Thyroid gland (tissue), 4 donors: Measurements from ENCODE around the gene MAST4. TPM values are rescaled to one million over a fixed set of nuclear protein-coding genes. Genes with fewer than 3 reads are reported as not detected.

ENCODE experiments used
- DNase-seq, 2 donors: peaks; one replicate each; pipeline ENCODE4 v3.0.0-alpha.2; 2019
- H3K27ac ChIP-seq, 3 donors: fragments of 200-600 bp; sonication (generic); 1 replicate in 2 of 3; 2 replicates in 1 of 3; pipeline ENCODE4 v1.5.1; 2016 to 2019; ENCODE audit warnings: mild to moderate bottlenecking in 1 of 3, moderate library complexity in 1 of 3
- H3K27me3 ChIP-seq: fragments of 200-600 bp; sonication (generic); one replicate; pipeline ENCODE4 v1.5.1; 2019
- H3K36me3 ChIP-seq, 2 donors: fragments of 200-600 bp; sonication (generic); one replicate each; pipeline ENCODE4 v1.5.1; 2016 to 2019
- H3K4me1 ChIP-seq, 2 donors: fragments of 200-600 bp; sonication (generic); one replicate each; pipeline ENCODE4 v1.5.1; 2017 to 2019
- H3K4me3 ChIP-seq, 3 donors: fragments of 200-600 bp; sonication (generic); replicated peaks in 1 of 3; 1 replicate in 2 of 3; 2 replicates in 1 of 3; pipeline ENCODE4 v1.5.1; 2016; ENCODE audit warnings: mild to moderate bottlenecking in 1 of 3
- H3K9me3 ChIP-seq: fragments of 200-600 bp; sonication (generic); one replicate; pipeline ENCODE4 v1.5.1; 2017
- POLR2A ChIP-seq, 2 donors: fragments of 450-650 bp; IDR thresholded peaks; one replicate each; pipeline ENCODE4 v1.6.1; 2017; ENCODE audit warnings: antibody characterized with exemption in 2 of 2, mild to moderate bottlenecking in 2 of 2, moderate library complexity in 1 of 2
- WGBS, 2 donors: methylation state at CpG; one replicate each; pipeline ENCODE4 v1.1.5; 2017; 5-methylcytosine and 5-hydroxymethylcytosine counted together
- intact Hi-C: fragments of 100-400 bp; cut with DNase I; formaldehyde crosslinking; loops from one replicate; pipeline ENCODE4 v1.15.1; 2023
- total RNA-seq, 4 donors: library from RNA; depleted of rRNA; stranded (reverse); fragments of >200 nt; gene quantifications; one replicate each; pipeline ENCODE4 v1.2.3, GENCODE V29; 2016
- TF ChIP-seq, protein P1 (sequence below), 6 experiments: fragments of 200-600 bp in 3 of 6; fragments of 450-650 bp in 3 of 6; sonication (generic) in 3 of 6; IDR thresholded peaks; one replicate each; pipeline ENCODE4 v1.5.1; 2016 to 2019; ENCODE audit warnings: antibody characterized with exemption in 6 of 6, mild to moderate bottlenecking in 2 of 6, inconsistent platforms in 1 of 6, moderate library complexity in 1 of 6

Gene MAST4
- total RNA-seq, 4 donors from 2014 or later = 20.2 to 38.3 (median 24.4) TPM

DNA sequence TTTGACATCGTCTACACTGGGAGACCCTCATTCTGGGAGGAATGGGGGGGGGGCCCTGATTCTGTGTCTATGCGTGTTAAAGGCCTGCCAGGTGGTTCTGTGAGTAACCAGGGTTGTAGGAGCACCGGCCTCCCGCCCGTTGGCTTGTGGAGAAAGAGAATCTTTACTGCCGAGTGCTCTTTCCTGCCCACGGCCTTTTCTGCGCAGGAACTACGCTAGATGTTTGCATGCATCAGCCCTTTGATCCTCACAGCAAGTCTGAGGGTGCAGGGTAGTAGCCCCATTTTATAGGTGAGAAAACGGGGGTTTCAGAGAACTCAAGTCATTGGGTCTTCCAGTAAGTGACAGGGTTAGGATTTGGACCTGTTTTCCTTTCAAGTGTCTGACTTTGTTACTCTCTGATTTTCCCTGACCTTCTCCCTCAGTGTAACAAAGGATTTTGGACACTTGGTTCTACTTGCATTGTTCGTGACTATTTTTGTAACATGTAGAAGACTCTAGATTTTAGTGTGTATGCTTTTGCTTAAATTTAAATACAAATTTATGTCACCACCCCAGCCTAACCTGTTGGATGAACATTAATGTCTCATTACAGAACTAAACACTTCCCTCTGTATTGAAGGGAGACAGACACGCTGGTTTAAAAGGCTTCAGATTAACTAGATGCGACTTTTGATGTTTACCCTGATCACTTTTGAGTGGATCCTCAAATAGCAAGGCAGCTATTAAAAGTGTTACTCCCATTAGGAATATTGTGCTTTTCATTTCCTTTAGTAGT lies 22.0 kb downstream of the MAST4 start:
- H3K27ac ChIP-seq = no peak overlapping the region
- no peak for DNase-seq
- intact Hi-C loops = no loop called here
- TF ChIP-seq, protein P1, sequence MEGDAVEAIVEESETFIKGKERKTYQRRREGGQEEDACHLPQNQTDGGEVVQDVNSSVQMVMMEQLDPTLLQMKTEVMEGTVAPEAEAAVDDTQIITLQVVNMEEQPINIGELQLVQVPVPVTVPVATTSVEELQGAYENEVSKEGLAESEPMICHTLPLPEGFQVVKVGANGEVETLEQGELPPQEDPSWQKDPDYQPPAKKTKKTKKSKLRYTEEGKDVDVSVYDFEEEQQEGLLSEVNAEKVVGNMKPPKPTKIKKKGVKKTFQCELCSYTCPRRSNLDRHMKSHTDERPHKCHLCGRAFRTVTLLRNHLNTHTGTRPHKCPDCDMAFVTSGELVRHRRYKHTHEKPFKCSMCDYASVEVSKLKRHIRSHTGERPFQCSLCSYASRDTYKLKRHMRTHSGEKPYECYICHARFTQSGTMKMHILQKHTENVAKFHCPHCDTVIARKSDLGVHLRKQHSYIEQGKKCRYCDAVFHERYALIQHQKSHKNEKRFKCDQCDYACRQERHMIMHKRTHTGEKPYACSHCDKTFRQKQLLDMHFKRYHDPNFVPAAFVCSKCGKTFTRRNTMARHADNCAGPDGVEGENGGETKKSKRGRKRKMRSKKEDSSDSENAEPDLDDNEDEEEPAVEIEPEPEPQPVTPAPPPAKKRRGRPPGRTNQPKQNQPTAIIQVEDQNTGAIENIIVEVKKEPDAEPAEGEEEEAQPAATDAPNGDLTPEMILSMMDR (IDR thresholded peaks at IDR 0.05) = no peak
- no peak for TF ChIP-seq POLR2A (IDR thresholded peaks at IDR 0.05)
- 90 to 91% methylated on average over 13 of the region's 13 CpGs for WGBS, 2 donors
- no peak overlapping the region for H3K4me3 ChIP-seq
- no peaks in the 10 kb centered on the region for H3K9me3 ChIP-seq
- H3K4me1 ChIP-seq = peaks cover 8 to 12% of the 10 kb centered on the region in 2 donors
- H3K36me3 ChIP-seq = no peaks in the 10 kb centered on the region
- no peaks in the 10 kb centered on the region for H3K27me3 ChIP-seq

DNA sequence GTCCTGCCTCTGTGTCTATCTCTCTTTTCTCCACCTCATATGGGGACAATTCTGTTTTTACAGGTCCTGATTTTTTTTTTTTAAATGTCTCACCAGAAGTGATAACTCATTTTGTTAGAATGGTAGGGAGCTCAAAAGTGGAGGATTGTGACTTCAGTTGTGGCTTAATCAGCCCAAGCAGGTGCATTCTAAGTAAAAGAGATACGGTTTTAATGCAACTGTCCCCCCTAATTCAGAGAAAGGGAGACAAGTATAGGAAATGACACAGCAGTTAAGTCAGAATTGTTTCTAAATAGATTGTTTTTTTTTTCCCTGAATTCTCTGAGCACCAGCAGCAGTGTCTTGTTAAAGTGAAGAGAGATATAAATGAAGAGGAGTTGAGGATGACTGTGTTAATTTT lies 24.5 kb downstream of the MAST4 start:
- TF ChIP-seq, protein P1 (IDR thresholded peaks at IDR 0.05) = no peak
- no peak for TF ChIP-seq POLR2A (IDR thresholded peaks at IDR 0.05)
- no peak for DNase-seq
- peak overlapping the region in 1 of 3 donors; percentile 6 for H3K27ac ChIP-seq
- intact Hi-C loops = no loop called here
- no peaks in the 10 kb centered on the region for H3K36me3 ChIP-seq
- H3K4me1 ChIP-seq = peaks cover 8 to 12% of the 10 kb centered on the region in 2 donors
- H3K27me3 ChIP-seq = no peaks in the 10 kb centered on the region
- no peak overlapping the region for H3K4me3 ChIP-seq
- WGBS, 2 donors = 71 to 80% methylated on average over 1 of the region's 1 CpG
- no peaks in the 10 kb centered on the region for H3K9me3 ChIP-seq

DNA sequence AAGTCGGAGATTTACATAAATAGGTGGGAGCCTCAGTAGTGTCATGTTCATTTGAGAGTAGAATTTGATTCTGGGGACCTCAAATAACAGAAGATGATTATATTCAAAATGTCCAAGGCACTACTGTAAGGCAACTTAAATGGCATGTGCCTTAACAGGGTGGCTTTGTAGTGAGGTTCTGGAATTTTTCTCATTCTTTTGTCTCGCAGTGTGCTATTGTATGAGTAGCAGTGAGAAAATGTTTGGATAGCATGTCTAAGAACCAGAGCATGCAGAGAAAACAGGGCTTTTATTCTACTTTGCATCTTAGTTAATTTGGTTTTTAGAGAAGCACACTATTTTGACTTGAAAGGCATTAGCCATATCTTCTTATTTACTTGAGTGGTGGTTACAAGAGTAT lies 25.0 kb downstream of the MAST4 start:
- intact Hi-C loops = no loop called here
- 25 to 36% methylated on average over 2 of the region's 2 CpGs for WGBS, 2 donors
- DNase-seq = no peak
- Histone ChIP-seq H3K36me3 (no peaks in the 10 kb centered on the region), H3K9me3 (no peaks in the 10 kb centered on the region), H3K27ac (peak overlapping the region in 1 of 3 donors; percentile 6), H3K27me3 (no peaks in the 10 kb centered on the region), H3K4me3 (no peak overlapping the region), H3K4me1 (peaks cover 8 to 11% of the 10 kb centered on the region in 2 donors)
- TF ChIP-seq, protein P1 (IDR thresholded peaks at IDR 0.05) = no peak
- TF ChIP-seq POLR2A (IDR thresholded peaks at IDR 0.05) = no peak

DNA sequence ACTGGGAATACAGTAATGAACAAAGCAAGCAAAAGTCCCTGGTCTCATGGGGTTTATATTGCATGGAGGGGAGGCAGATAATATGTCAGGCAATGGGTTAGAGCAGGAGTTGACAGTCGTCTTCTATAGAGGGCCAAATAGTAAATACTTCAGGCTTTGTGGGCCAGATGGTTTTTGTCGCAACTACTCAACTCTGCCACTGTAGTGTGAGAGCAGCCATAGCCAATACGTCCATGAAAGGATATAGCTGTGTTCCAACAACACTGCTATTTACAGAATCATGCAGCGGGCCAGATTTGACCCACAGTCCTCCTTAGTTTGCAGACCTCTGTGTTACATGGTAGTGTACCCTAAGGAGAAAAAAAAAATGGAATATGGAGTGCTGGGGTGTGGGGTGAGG lies 25.5 kb downstream of the MAST4 start:
- H3K9me3 ChIP-seq = no peaks in the 10 kb centered on the region
- no peaks in the 10 kb centered on the region for H3K27me3 ChIP-seq
- intact Hi-C loops = no loop called here
- no peak overlapping the region for H3K27ac ChIP-seq
- no peak for DNase-seq
- H3K4me1 ChIP-seq = peaks cover 5% of the 10 kb centered on the region in 2 donors
- TF ChIP-seq, protein P1 (IDR thresholded peaks at IDR 0.05) = no peak
- no peak for TF ChIP-seq POLR2A (IDR thresholded peaks at IDR 0.05)
- H3K36me3 ChIP-seq = no peaks in the 10 kb centered on the region
- no peak overlapping the region for H3K4me3 ChIP-seq
- 85 to 91% methylated on average over 4 of the region's 4 CpGs for WGBS, 2 donors

DNA sequence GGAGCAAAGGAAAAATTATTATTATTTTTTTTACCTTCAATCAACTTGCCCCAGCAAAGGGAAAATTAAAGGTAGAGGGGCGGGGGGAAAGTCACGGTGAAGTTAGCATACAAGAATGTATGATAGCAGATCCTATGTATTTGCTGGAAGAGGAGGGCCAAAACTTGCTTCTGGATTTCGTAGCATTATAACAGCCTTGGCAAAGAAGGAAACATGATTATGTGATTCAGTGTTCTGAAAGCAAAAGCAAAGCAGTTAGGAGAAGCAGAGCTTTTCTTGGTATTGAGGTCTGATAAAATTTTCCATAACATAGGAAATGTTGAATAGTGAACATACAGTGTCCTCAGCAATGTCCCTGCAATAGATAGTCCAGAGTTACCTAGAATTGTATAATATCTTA lies 32.4 kb downstream of the MAST4 start:
- H3K9me3 ChIP-seq = no peaks in the 10 kb centered on the region
- TF ChIP-seq, protein P1 (IDR thresholded peaks at IDR 0.05) = no peak
- no peak for TF ChIP-seq POLR2A (IDR thresholded peaks at IDR 0.05)
- no peak overlapping the region for H3K4me3 ChIP-seq
- no peak for DNase-seq
- no peaks in the 10 kb centered on the region for H3K36me3 ChIP-seq
- intact Hi-C loops = no loop called here
- no peaks in the 10 kb centered on the region for H3K4me1 ChIP-seq
- H3K27me3 ChIP-seq = no peaks in the 10 kb centered on the region
- no peak overlapping the region for H3K27ac ChIP-seq
- WGBS, 2 donors = 84 to 87% methylated on average over 3 of the region's 3 CpGs
